ENCODE measurements around the gene RHOU. TPM values are rescaled to one million over a fixed set of nuclear protein-coding genes. Genes with fewer than 3 reads are reported as not detected.

RHOU gene
- total RNA-seq, 1 donor from 2014 or later, result 54.4 TPM

DNA sequence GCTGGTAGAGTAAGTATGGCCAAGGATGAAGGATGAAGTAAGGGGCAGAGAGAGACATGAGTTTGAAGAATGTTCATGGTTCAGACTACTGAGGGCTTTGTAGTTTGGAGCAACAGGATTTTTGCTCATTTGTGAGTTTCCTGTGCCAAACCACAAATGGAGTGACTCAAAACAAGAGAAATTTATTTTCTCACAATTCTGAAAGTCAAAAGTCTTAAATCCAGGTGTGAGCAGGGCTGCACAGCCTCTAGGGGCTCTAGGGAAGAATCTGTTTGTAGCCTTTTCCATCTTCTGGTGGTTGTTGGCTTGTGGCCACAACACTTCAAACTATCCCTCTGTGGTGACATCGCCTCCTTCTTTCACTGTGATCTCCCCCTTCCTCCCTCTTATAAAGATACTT lies 58.9 kb downstream of the RHOU start:
- H3K4me3 Mint-ChIP-seq (ENCODE audit: low read depth), result no peak overlapping the region

DNA sequence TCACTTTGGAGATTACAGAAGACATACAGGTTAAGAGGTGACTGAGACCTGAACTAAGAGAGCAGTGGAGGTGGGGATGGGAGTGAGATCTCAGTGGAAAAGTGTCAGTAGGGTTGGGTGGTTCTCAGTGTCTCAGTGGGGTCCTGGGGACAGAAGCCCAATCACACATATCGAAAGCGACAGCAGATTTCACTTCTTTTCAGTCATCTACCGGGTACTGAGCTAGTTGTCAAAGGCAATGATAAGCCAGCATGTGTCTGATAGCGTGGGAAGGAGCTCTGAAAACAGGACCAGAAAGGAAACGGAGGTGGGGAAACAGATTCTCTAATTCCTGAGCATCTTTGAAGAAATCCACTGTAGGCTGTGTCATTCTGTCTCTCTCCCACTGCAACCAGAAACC lies 59.5 kb downstream of the RHOU start:
- TF ChIP-seq, protein P1, sequence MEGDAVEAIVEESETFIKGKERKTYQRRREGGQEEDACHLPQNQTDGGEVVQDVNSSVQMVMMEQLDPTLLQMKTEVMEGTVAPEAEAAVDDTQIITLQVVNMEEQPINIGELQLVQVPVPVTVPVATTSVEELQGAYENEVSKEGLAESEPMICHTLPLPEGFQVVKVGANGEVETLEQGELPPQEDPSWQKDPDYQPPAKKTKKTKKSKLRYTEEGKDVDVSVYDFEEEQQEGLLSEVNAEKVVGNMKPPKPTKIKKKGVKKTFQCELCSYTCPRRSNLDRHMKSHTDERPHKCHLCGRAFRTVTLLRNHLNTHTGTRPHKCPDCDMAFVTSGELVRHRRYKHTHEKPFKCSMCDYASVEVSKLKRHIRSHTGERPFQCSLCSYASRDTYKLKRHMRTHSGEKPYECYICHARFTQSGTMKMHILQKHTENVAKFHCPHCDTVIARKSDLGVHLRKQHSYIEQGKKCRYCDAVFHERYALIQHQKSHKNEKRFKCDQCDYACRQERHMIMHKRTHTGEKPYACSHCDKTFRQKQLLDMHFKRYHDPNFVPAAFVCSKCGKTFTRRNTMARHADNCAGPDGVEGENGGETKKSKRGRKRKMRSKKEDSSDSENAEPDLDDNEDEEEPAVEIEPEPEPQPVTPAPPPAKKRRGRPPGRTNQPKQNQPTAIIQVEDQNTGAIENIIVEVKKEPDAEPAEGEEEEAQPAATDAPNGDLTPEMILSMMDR (IDR thresholded peaks at IDR 0.05; ENCODE audit: unreplicated experiment), result no peak
- no peak for DNase-seq (ENCODE audit: low spot score, unreplicated experiment)
- Mint-ChIP-seq H3K36me3 (ENCODE audit: insufficient read depth) (no peaks in the 10 kb centered on the region), H3K4me1 (ENCODE audit: low read depth) (peaks cover 10% of the 10 kb centered on the region), H3K9me3 (ENCODE audit: low read depth) (peaks cover 3% of the 10 kb centered on the region), H3K4me3 (ENCODE audit: low read depth) (no peak overlapping the region), H3K27ac (no peak overlapping the region), H3K27me3 (peaks cover 3% of the 10 kb centered on the region)

More for the DNA sequence above, 58.9 kb downstream of the RHOU start:
- Mint-ChIP-seq H3K9me3 (ENCODE audit: low read depth) (no peaks in the 10 kb centered on the region), H3K27me3 (no peaks in the 10 kb centered on the region), H3K4me1 (ENCODE audit: low read depth) (peaks cover 9% of the 10 kb centered on the region), H3K36me3 (ENCODE audit: insufficient read depth) (no peaks in the 10 kb centered on the region), H3K27ac (no peak overlapping the region)
- TF ChIP-seq, protein P1 (IDR thresholded peaks at IDR 0.05; ENCODE audit: unreplicated experiment), result no peak
- no peak for DNase-seq (ENCODE audit: low spot score, unreplicated experiment)

DNA sequence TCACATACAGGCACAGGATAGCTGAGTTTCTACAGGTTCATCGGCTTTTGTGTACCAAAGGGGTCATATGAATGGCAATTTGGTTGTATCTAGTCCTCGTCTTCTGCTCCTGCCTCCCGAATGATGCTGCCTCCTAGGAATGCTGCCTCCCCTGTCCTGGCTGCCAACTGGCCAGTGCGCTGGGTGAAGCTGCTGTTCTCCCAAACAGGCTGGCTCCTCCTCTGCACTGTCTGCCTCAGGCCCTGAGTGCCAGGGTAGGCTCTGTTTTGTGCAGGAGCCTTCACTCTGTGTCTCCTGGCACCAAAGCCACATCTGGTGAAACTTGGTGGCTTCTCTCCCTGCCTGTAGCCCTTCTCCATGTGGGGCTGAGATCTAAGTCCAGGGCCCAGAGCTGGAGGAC lies 60.3 kb downstream of the RHOU start:
- Mint-ChIP-seq H3K36me3 (ENCODE audit: insufficient read depth) (no peaks in the 10 kb centered on the region), H3K27me3 (peaks cover 3% of the 10 kb centered on the region), H3K9me3 (ENCODE audit: low read depth) (peaks cover 3% of the 10 kb centered on the region), H3K4me1 (ENCODE audit: low read depth) (peaks cover 11% of the 10 kb centered on the region), H3K27ac (no peak overlapping the region), H3K4me3 (ENCODE audit: low read depth) (no peak overlapping the region)
- no peak for DNase-seq (ENCODE audit: low spot score, unreplicated experiment)
- TF ChIP-seq, protein P1 (IDR thresholded peaks at IDR 0.05; ENCODE audit: unreplicated experiment), result no peak

Other genes with a start within 250 kb of the RHOU start
- 94.8 and 98.6 TPM in 2 replicates for gene RNF187, start 248.1 kb upstream of the RHOU start, total RNA-seq